Choroid plexus epithelial cell (primary cell): ENCODE data around the gene PAK5.

Experiments
- DNase-seq: peaks from one replicate; pipeline ENCODE4 v3.0.0-alpha.2; 2010; ENCODE audit warnings: low read depth
- H3K4me3 ChIP-seq: 2 replicates; pipeline ENCODE4 v1.5.1; 2011; ENCODE audit warnings: low read depth, mild to moderate bottlenecking, control low read depth, low read length, moderate library complexity
- TF ChIP-seq, protein P1 (sequence below): conservative IDR thresholded peaks from 2 replicates; pipeline ENCODE4 v1.5.1; 2011; ENCODE audit warnings: low read depth, mild to moderate bottlenecking, control low read depth, inconsistent platforms, low read length, moderate library complexity

PAK5 gene

DNA sequence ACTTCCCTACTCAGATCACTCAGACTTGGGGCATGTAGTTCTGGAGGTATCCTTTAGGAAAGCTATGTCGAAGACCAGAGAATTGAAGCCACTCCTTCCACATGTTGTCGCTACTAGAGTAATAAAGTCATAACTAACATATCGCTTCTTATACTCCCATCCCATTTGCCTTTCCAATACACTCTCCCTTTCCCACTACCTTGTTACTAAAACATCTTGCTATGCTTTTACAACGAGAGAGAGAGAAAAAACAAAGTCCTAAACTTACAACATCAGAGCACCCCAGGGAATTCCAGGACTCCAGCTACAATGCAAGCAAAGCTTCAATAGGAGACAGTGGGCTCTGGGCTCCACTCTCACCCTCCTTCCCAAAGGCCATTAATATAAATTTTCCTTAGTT lies 329.6 kb downstream of the PAK5 start:
- TF ChIP-seq, protein P1, sequence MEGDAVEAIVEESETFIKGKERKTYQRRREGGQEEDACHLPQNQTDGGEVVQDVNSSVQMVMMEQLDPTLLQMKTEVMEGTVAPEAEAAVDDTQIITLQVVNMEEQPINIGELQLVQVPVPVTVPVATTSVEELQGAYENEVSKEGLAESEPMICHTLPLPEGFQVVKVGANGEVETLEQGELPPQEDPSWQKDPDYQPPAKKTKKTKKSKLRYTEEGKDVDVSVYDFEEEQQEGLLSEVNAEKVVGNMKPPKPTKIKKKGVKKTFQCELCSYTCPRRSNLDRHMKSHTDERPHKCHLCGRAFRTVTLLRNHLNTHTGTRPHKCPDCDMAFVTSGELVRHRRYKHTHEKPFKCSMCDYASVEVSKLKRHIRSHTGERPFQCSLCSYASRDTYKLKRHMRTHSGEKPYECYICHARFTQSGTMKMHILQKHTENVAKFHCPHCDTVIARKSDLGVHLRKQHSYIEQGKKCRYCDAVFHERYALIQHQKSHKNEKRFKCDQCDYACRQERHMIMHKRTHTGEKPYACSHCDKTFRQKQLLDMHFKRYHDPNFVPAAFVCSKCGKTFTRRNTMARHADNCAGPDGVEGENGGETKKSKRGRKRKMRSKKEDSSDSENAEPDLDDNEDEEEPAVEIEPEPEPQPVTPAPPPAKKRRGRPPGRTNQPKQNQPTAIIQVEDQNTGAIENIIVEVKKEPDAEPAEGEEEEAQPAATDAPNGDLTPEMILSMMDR, result no peak
- no peak overlapping the region for H3K4me3 ChIP-seq
- no peak for DNase-seq

DNA sequence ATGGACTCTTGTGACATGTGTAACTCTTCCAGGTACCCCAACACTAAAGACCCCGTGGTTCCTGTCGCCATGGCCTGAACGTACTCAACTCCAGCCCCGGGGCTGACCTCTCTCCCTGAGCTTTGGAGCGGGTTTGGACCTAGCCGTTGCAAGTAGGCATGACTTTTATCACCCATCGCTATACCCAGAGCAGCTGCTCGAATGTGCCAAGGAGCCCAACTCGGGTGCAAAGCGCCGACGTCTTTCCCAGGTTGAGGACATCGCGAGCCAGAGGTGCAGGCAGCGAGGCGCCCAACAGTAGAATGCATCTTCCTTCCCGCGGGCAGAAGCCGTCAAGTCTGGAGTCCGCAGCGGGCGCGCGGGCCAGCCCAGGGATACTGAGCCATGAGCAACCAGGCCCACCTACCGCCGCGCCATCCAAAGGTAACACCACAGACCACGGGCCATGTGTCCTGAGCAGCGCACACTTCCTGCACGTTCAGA lies 330.1 kb downstream of the PAK5 start:
- TF ChIP-seq, protein P1, result no peak
- no peak for DNase-seq
- no peak overlapping the region for H3K4me3 ChIP-seq

DNA sequence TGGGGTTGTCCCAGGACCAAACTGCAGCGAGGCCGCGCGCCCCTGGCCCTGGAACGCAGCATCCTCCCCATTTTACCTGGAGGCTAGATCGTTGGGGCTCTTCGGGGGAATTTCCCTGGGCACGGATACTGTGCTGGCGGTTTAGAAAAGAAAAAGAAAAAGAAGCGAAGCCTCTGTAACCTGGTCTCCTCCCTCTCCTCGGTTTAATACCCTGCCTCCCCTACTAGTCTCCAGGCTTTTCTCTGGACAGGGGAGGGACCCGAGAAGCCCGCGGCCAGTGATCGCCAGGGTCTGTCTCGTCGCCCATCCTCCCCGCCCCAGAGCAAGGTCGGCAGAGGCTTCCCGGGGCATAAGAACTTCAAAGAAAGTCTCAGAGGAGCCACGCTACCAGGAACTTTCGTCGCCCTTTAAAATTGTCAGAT lies 330.6 kb downstream of the PAK5 start:
- H3K4me3 ChIP-seq, result no peak overlapping the region
- DNase-seq, result no peak
- TF ChIP-seq, protein P1, result no peak

DNA sequence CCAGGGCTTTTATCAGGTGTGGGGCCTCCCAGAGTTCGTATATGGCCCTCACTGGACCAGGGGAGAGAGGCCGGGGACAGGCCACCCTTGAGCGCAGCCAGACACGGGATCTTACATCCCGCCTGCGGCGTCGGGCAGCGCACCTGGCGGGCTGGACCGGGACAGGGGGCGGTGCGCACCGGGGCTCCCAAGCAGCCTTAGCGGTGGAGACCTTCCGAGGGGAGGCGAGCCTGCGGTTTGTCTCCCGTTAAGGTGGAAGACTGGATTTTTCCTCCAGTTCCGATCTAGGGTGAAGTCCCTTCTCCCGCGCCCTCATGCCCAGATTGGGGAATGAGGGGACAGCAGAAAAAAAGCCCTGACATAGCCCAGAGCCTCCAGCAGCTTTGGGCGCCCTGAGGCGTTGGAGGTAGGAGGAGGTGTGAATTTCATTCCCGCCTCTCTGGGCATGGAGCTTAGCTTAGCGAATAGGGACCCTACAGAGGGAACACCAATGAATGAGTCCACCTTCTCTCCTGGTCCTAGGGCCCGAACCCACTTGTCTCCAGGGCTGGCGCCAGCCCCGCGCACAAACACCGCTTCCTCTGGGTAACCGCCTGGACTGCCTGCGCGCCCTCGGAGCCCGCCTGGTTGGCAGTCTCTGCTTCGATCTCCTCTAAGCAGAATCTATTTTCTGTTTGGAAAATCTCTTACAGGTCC lies 331.2 kb downstream of the PAK5 start:
- TF ChIP-seq, protein P1, result no peak
- no peak for DNase-seq
- H3K4me3 ChIP-seq, result no peak overlapping the region

DNA sequence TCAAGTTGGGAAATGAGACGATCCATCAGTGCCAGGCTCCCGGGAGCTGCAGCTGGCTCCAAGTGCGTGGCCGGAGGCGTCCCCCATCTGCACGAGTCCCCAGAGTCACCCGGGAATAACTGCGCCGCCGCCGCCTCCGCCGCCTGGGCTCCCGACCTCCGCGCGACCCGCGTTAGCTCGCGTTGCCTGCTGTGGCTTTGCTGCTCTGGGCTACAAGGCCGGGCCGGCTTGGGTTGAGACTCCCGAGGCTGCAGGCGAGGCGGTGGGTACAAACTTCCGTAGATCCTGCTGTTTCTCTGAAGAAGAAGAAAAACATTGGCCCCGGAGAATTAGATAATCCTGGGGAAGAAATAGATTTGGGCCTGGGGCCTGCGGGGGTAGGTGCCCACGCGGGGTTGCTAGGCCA lies 331.9 kb downstream of the PAK5 start:
- no peak overlapping the region for H3K4me3 ChIP-seq
- DNase-seq, result no peak

DNA sequence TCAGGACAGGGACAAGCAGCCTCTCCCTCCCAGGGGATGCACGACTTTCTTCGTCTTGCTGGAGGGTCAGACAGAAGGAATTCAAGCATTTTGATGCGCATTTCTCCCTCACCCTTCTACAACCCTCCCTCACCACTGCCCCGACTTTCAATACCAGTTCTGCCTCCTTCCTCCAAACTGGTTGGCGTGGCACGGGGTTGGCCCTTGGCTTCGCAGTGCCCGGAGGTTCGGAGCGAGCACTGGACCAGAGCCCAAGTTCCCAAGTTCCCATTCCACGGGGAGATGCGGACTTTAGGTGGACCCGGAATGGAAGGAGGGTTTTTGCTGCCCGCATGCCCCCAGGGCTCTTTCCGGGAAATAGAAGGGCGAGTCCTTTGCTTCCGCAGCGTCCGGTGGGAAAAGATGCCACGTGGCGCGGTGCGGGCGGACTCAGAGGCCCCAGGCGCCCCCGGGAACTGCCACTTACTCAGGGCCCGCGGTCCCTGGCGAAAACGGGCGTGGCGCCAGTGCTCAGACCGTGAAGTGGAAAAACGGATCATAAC lies 332.5 kb downstream of the PAK5 start:
- H3K4me3 ChIP-seq, result no peak overlapping the region
- DNase-seq, result no peak
- TF ChIP-seq, protein P1, result no peak

More for the DNA sequence above, 331.9 kb downstream of the PAK5 start:
- TF ChIP-seq, protein P1, result no peak
